ENCODE measurements around the gene NTM. TPM values are rescaled to one million over a fixed set of nuclear protein-coding genes. Genes with fewer than 3 reads are reported as not detected.

Gene NTM
- total RNA-seq, 1 experiment from 2014 or later, result 9.9 TPM

DNA sequence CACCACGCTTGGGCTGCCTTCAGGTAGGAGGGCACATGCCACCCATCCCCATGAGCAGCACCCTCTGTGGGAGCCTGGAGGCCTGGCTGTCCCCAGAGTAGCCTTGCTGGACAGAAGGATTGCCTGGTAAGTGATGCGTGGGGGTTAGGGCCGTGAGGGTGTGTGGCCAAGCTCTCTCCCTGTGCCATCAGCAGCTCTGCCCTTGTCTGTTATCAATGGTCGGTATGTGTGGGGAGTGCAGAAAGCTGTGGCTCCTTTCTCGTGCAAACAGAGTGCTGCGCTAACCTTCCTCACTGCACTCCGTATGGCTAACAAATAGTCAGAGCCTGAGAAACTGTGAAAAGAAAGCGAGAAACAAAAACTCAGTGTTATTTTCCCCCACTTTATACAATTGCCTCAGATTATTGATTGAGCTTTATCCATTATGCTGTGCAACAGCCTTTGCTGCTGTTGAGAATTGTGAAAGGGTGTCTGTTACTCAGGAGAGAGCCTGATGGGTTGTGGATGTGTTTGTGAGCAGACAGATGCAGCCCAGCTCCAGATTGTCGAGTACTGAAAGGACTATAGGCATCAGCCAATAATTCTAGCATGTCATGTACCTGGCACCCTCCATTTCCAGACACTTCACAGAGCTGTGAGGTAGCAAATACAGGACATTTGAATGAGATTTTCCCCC, 432.2 kb downstream of the NTM start:
- H3K27ac Mint-ChIP-seq, result peak overlapping the region in 2 of 3 experiments; percentile 54 to 63; a peak in 1 of 7 replicates
- no peak overlapping the region for H4K5ac ChIP-seq (ENCODE audit: insufficient read length, low read depth, low read length)
- peaks cover 40 to 46% of the 10 kb centered on the region in 2 experiments for H3K4me1 Mint-ChIP-seq
- H3K18ac ChIP-seq (ENCODE audit: insufficient read length, low read depth, low read length), result peak overlapping the region; percentile 38
- no peak overlapping the region for H3K23ac ChIP-seq (ENCODE audit: insufficient read length, low read depth, low read length)
- H3K14ac ChIP-seq (ENCODE audit: insufficient read depth, low read length), result peak overlapping the region; percentile 23; the same call in 1 of the 2 replicates
- H3K4me2 ChIP-seq (ENCODE audit: insufficient read depth, insufficient read length, low read length), result peak overlapping the region; percentile 16
- TF ChIP-seq, protein P1, sequence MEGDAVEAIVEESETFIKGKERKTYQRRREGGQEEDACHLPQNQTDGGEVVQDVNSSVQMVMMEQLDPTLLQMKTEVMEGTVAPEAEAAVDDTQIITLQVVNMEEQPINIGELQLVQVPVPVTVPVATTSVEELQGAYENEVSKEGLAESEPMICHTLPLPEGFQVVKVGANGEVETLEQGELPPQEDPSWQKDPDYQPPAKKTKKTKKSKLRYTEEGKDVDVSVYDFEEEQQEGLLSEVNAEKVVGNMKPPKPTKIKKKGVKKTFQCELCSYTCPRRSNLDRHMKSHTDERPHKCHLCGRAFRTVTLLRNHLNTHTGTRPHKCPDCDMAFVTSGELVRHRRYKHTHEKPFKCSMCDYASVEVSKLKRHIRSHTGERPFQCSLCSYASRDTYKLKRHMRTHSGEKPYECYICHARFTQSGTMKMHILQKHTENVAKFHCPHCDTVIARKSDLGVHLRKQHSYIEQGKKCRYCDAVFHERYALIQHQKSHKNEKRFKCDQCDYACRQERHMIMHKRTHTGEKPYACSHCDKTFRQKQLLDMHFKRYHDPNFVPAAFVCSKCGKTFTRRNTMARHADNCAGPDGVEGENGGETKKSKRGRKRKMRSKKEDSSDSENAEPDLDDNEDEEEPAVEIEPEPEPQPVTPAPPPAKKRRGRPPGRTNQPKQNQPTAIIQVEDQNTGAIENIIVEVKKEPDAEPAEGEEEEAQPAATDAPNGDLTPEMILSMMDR (conservative IDR thresholded peaks at IDR 0.05), result no peak
- H3K27me3 ChIP-seq (ENCODE audit: insufficient read depth, low read length), result no peaks in the 10 kb centered on the region
- no peak overlapping the region for H3K9ac ChIP-seq (ENCODE audit: extremely low read depth, insufficient read length, low read length)
- no peaks in the 10 kb centered on the region for H3K79me2 ChIP-seq (ENCODE audit: insufficient read depth, low read length)
- no peaks in the 10 kb centered on the region for H4K20me1 ChIP-seq (ENCODE audit: control insufficient read depth, insufficient read depth, insufficient read length)
- no peak overlapping the region for H2BK15ac ChIP-seq (ENCODE audit: low read depth, low read length)
- no peak overlapping the region for H2AK5ac ChIP-seq (ENCODE audit: insufficient read length, low read length)
- peaks cover 9% of the 10 kb centered on the region for H3K27me3 Mint-ChIP-seq (ENCODE audit: low read depth)
- no peak overlapping the region for H4K8ac ChIP-seq (replicated peaks; ENCODE audit: insufficient read length, low read depth, low read length)
- H2BK12ac ChIP-seq (ENCODE audit: insufficient read length, low read depth, low read length), result no peak overlapping the region
- H3K36me3 Mint-ChIP-seq (ENCODE audit: insufficient read depth in 1 of 3, low read depth in 3 of 3), result no peaks in the 10 kb centered on the region; a peak in 1 of 7 replicates
- no peaks in the 10 kb centered on the region for H3K9me3 Mint-ChIP-seq
- no peak overlapping the region for H3K56ac ChIP-seq (ENCODE audit: insufficient read length, low read depth, low read length)
- H4K91ac ChIP-seq (ENCODE audit: insufficient read length, low read depth, low read length), result no peak overlapping the region
- no peak overlapping the region for H2AFZ ChIP-seq (ENCODE audit: low read length)
- DNase-seq, result peak; percentile 38
- no peaks in the 10 kb centered on the region for H3K79me1 ChIP-seq (ENCODE audit: insufficient read depth, low read depth, low read length, poor library complexity, severe bottlenecking)
- no peak overlapping the region for H3K27ac ChIP-seq (ENCODE audit: insufficient read length, low read depth, low read length)
- peak overlapping the region in 1 of 2 experiments; percentile 34; a peak in 3 of 5 replicates for H3K4me3 Mint-ChIP-seq
- no peak overlapping the region for H2BK20ac ChIP-seq (ENCODE audit: low read depth, low read length, poor library complexity, severe bottlenecking)
- H3K4ac ChIP-seq (ENCODE audit: low read depth, low read length), result no peak overlapping the region
- H3K9me3 ChIP-seq (ENCODE audit: control insufficient read depth, low read depth, low read length), result no peaks in the 10 kb centered on the region
- no peak overlapping the region for H3T11ph ChIP-seq (ENCODE audit: low read length)
- no peak overlapping the region for H2BK5ac ChIP-seq (ENCODE audit: insufficient read length, low read length)
- peaks cover 14% of the 10 kb centered on the region for H3K4me1 ChIP-seq (ENCODE audit: insufficient read depth, low read length)
- WGBS (ENCODE audit: extremely low coverage, insufficient read length, low lambda C conversion rate), result no CpG with 5 or more reads among the region's 9 CpGs
- no peak overlapping the region for H2BK120ac ChIP-seq (ENCODE audit: low read depth, low read length, poor library complexity, severe bottlenecking)
- H3K23me2 ChIP-seq (ENCODE audit: insufficient read length, low read depth, low read length, poor library complexity, severe bottlenecking), result no peaks in the 10 kb centered on the region
